ENCODE results near the gene ANGPTL4. TPM values are rescaled to one million over a fixed set of nuclear protein-coding genes. Genes with fewer than 3 reads are reported as not detected.
A peak's percentile ranks its signal among the peaks of the same experiment; 100 is the strongest.
"Not testable (repeated sequence)": the region's sequence is repeated elsewhere in the genome, so short reads cannot be mapped to it uniquely, and the experiment has no call there.

ANGPTL4 gene
- total RNA-seq, 2 experiments from 2014 or later, result 0.50 to 0.82 TPM

- CTCF ChIA-PET, result interaction anchor here (2.3 kb wide), 1 partner anchor 24 kb away, joined by 12 read pairs; no protein-coding TSS in a partner anchor
- no peak overlapping the region for H3K27ac Mint-ChIP-seq
- DNase-seq (no peak), ATAC-seq (no peak)
- H3K27me3 Mint-ChIP-seq, result no peaks in the 10 kb centered on the region
- peaks cover 9% of the 10 kb centered on the region for H3K4me1 Mint-ChIP-seq
- H3K36me3 Mint-ChIP-seq, result no peaks in the 10 kb centered on the region
- H3K4me3 Mint-ChIP-seq, result no peak overlapping the region
- no peaks in the 10 kb centered on the region for H3K9me3 Mint-ChIP-seq (ENCODE audit: low read depth)
Observed at GRCh38 chr19:8377598-8377997, 13.6 kb downstream of the ANGPTL4 start.

GRCh38 chr19:8379156-8379891, 15.4 kb downstream of the ANGPTL4 start:
- H3K4me1 Mint-ChIP-seq; H3K27me3 Mint-ChIP-seq; ATAC-seq; H3K27ac Mint-ChIP-seq; DNase-seq; H3K9me3 Mint-ChIP-seq (ENCODE audit: low read depth); H3K4me3 Mint-ChIP-seq; H3K36me3 Mint-ChIP-seq: not testable (repeated sequence)
- CTCF ChIA-PET, result interaction anchor here (1.3 kb wide), 3 partner anchors 11 to 201 kb away, joined by 3 to 6 read pairs (median 3); partner anchors contain the start of gene RAB11B

GRCh38 chr19:8384569-8384968, 20.6 kb downstream of the ANGPTL4 start:
- H3K4me1 Mint-ChIP-seq; H3K27ac Mint-ChIP-seq; CTCF ChIA-PET; H3K36me3 Mint-ChIP-seq; H3K27me3 Mint-ChIP-seq; H3K4me3 Mint-ChIP-seq; ATAC-seq; H3K9me3 Mint-ChIP-seq (ENCODE audit: low read depth); DNase-seq: not testable (repeated sequence)

- CTCF ChIA-PET, result interaction anchor here (0.7 kb wide), 1 partner anchor 31 kb away, joined by 3 read pairs; no protein-coding TSS in a partner anchor
- not testable (repeated sequence) for H3K9me3 Mint-ChIP-seq (ENCODE audit: low read depth); H3K27ac Mint-ChIP-seq; DNase-seq; H3K36me3 Mint-ChIP-seq; ATAC-seq; H3K4me1 Mint-ChIP-seq; H3K4me3 Mint-ChIP-seq; H3K27me3 Mint-ChIP-seq
Observed at GRCh38 chr19:8385103-8385502, 21.1 kb downstream of the ANGPTL4 start.

GRCh38 chr19:8385566-8385965, 21.6 kb downstream of the ANGPTL4 start:
- H3K9me3 Mint-ChIP-seq (ENCODE audit: low read depth); H3K4me1 Mint-ChIP-seq; ATAC-seq; H3K36me3 Mint-ChIP-seq; H3K4me3 Mint-ChIP-seq; H3K27ac Mint-ChIP-seq; H3K27me3 Mint-ChIP-seq; DNase-seq: not testable (repeated sequence)
- CTCF ChIA-PET, result interaction anchor here (0.7 to 1.0 kb wide), 2 partner anchors 32 kb away, joined by 3 to 5 read pairs; no protein-coding TSS in a partner anchor

- not testable (repeated sequence) for H3K4me3 Mint-ChIP-seq; ATAC-seq; H3K9me3 Mint-ChIP-seq (ENCODE audit: low read depth); H3K27me3 Mint-ChIP-seq; H3K27ac Mint-ChIP-seq; H3K36me3 Mint-ChIP-seq; DNase-seq
- CTCF ChIA-PET, result interaction anchor here (1.0 kb wide), 2 partner anchors 27 to 32 kb away, joined by 3 to 5 read pairs; partner anchors contain the start of gene MARCHF2
- peaks cover 14% of the 10 kb centered on the region for H3K4me1 Mint-ChIP-seq
Observed at GRCh38 chr19:8386419-8386818, 22.5 kb downstream of the ANGPTL4 start.

- H3K9me3 Mint-ChIP-seq (ENCODE audit: low read depth), result no peaks in the 10 kb centered on the region
- peaks cover 20% of the 10 kb centered on the region for H3K4me1 Mint-ChIP-seq
- DNase-seq (no peak), ATAC-seq (no peak)
- H3K4me3 Mint-ChIP-seq, result no peak overlapping the region
- no peaks in the 10 kb centered on the region for H3K27me3 Mint-ChIP-seq
- peaks cover 5% of the 10 kb centered on the region for H3K36me3 Mint-ChIP-seq
- H3K27ac Mint-ChIP-seq, result no peak overlapping the region
- CTCF ChIA-PET, result interaction anchor here (1.0 kb wide), 1 partner anchor 26 kb away, joined by 3 read pairs; the partner anchor contains the start of gene MARCHF2
Observed at GRCh38 chr19:8386990-8387389, 23.0 kb downstream of the ANGPTL4 start.

GRCh38 chr19:8387688-8388611, 24.0 kb downstream of the ANGPTL4 start:
- CTCF ChIA-PET, result interaction anchor here (1.2 to 3.2 kb wide), 2 partner anchors 24 to 33 kb away, joined by 3 to 12 read pairs; no protein-coding TSS in a partner anchor
- DNase-seq (no peak), ATAC-seq (no peak)
- H3K27ac Mint-ChIP-seq, result no peak overlapping the region
- H3K9me3 Mint-ChIP-seq (ENCODE audit: low read depth), result no peaks in the 10 kb centered on the region
- peaks cover 25% of the 10 kb centered on the region for H3K4me1 Mint-ChIP-seq
- H3K36me3 Mint-ChIP-seq, result peaks cover 5% of the 10 kb centered on the region
- H3K4me3 Mint-ChIP-seq, result peak overlapping the region; percentile 35
- H3K27me3 Mint-ChIP-seq, result no peaks in the 10 kb centered on the region

- DNase-seq (no peak), ATAC-seq (no peak)
- H3K9me3 Mint-ChIP-seq (ENCODE audit: low read depth), result no peaks in the 10 kb centered on the region
- H3K27ac Mint-ChIP-seq, result peak overlapping the region; percentile 46
- H3K36me3 Mint-ChIP-seq, result peaks cover 5% of the 10 kb centered on the region
- CTCF ChIA-PET, result interaction anchor here (1.2 to 3.2 kb wide), 2 partner anchors 23 to 34 kb away, joined by 3 to 12 read pairs; no protein-coding TSS in a partner anchor
- no peak overlapping the region for H3K4me3 Mint-ChIP-seq
- no peaks in the 10 kb centered on the region for H3K27me3 Mint-ChIP-seq
- peaks cover 27% of the 10 kb centered on the region for H3K4me1 Mint-ChIP-seq
Observed at GRCh38 chr19:8388612-8388958, 24.6 kb downstream of the ANGPTL4 start.

- H3K4me1 Mint-ChIP-seq, result peaks cover 25% of the 10 kb centered on the region
- H3K27me3 Mint-ChIP-seq, result no peaks in the 10 kb centered on the region
- H3K4me3 Mint-ChIP-seq, result peak within 1 kb of the TSS; percentile 84
- CTCF ChIA-PET, result interaction anchor here (1.0 to 3.2 kb wide), 10 partner anchors 11 to 265 kb away, joined by 3 to 12 read pairs (median 4); partner anchors contain the start of genes HNRNPM and MARCHF2
- H3K27ac Mint-ChIP-seq, result peak within 1 kb of the TSS; percentile 98
- no peaks in the 10 kb centered on the region for H3K9me3 Mint-ChIP-seq (ENCODE audit: low read depth)
- DNase-seq, result peak; percentile 100
- ATAC-seq, result peak; percentile 93
- peaks cover 5% of the 10 kb centered on the region for H3K36me3 Mint-ChIP-seq
Observed at GRCh38 chr19:8389891-8390616, 26.1 kb downstream of the ANGPTL4 start, which contains the start of gene RAB11B. TSS of gene RAB11B (plus strand) at chr19:8390360. CDS start at chr19:8390417, 57 bp downstream.

- DNase-seq (peak; percentile 97), ATAC-seq (peak; percentile 69)
- H3K36me3 Mint-ChIP-seq, result peaks cover 5% of the 10 kb centered on the region
- H3K4me3 Mint-ChIP-seq, result peak overlapping the region; percentile 56
- H3K9me3 Mint-ChIP-seq (ENCODE audit: low read depth), result no peaks in the 10 kb centered on the region
- no peaks in the 10 kb centered on the region for H3K27me3 Mint-ChIP-seq
- peak overlapping the region; percentile 74 for H3K27ac Mint-ChIP-seq
- CTCF ChIA-PET, result interaction anchor here (0.6 to 3.2 kb wide), 13 partner anchors 10 to 264 kb away, joined by 3 to 12 read pairs (median 4); partner anchors contain the start of genes HNRNPM and MARCHF2
- peaks cover 25% of the 10 kb centered on the region for H3K4me1 Mint-ChIP-seq
Observed at GRCh38 chr19:8390617-8390981, 26.6 kb downstream of the ANGPTL4 start.

- DNase-seq (peak; percentile 48), ATAC-seq (no peak)
- H3K4me3 Mint-ChIP-seq, result peak overlapping the region; percentile 56
- no peaks in the 10 kb centered on the region for H3K27me3 Mint-ChIP-seq
- H3K4me1 Mint-ChIP-seq, result peaks cover 31% of the 10 kb centered on the region
- H3K9me3 Mint-ChIP-seq (ENCODE audit: low read depth), result no peaks in the 10 kb centered on the region
- H3K27ac Mint-ChIP-seq, result peak overlapping the region; percentile 74
- peaks cover 5% of the 10 kb centered on the region for H3K36me3 Mint-ChIP-seq
- CTCF ChIA-PET, result interaction anchor here (0.6 to 3.7 kb wide), 8 partner anchors 11 to 1636 kb away, joined by 3 to 22 read pairs (median 4); partner anchors contain the start of gene MARCHF2
Observed at GRCh38 chr19:8391198-8392016, 27.5 kb downstream of the ANGPTL4 start.

Measured in activated CD8-positive, alpha-beta memory T cell treated with anti-CD3 and anti-CD28 coated beads, Interleukin-2, amount 10 ng/mL, durations not matched to agents 7 days and 5 days (primary cell).